GM12875 (cell line): Measurements from ENCODE around the gene MIB1.
A peak's percentile ranks its signal among the peaks of the same experiment; 100 is the strongest.
"Not testable (repeated sequence)": the region's sequence is repeated elsewhere in the genome, so short reads cannot be mapped to it uniquely, and the experiment has no call there.

Source experiments
- H3K4me3 ChIP-seq: one replicate; pipeline ENCODE4 v1.5.1; 2011; ENCODE audit warnings: low read depth, low read length, control low read depth
- CTCF ChIP-seq: IDR thresholded peaks from 2 replicates; pipeline ENCODE4 v1.5.1; 2011; ENCODE audit warnings: low read depth, mild to moderate bottlenecking, control low read depth, inconsistent platforms, low read length, moderate library complexity, borderline replicate concordance; ENCODE audit not compliant: insufficient read depth

The MIB1 gene

DNA sequence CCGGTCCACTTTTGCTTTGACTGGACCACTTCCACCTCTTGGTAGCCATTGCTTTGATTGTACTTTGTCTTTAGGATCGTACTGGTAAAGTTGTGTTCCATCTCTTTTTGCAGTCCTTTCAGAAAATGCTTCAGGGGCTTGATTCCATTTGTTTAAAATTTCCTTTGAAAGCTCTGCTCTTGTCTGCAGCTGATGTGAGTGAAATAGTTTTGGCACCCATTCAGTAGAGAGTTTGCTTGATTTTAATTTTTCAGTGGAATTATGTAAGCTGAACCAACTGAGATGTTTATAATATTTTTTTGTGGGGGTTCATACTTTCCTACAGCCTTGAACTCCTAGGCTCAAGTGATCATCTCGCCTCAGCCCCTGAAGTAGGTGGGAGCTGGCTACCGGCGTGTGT lies 7.6 kb upstream of the MIB1 start:
- no peak for TF ChIP-seq CTCF
- H3K4me3 ChIP-seq = no peak overlapping the region

GRCh38 chr18:21735452-21736015 lies 5.1 kb upstream of the MIB1 start:
- no peak overlapping the region for H3K4me3 ChIP-seq
- TF ChIP-seq CTCF = no peak

DNA sequence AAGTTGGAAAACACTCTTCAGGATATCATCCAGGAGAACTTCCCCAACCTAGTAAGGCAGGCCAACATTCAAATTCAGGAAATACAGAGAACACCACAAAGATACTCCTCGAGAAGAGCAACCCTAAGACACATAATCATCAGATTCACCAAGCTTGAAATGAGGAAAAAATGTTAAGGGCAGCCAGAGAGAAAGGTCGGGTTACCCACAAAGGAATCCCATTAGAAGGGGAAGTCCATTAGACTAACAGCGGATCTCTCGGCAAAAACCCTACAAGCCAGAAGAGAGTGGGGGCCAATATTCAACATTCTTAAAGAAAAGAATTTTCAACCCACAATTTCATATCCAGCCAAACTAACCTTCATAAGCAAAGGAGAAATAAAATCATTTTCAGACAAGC lies 3.7 kb upstream of the MIB1 start:
- H3K4me3 ChIP-seq = not testable (repeated sequence)

GRCh38 chr18:21739604-21740537 lies 721 bp upstream of the MIB1 start:
- TF ChIP-seq CTCF = no peak
- peak overlapping the region; percentile 13 for H3K4me3 ChIP-seq

DNA sequence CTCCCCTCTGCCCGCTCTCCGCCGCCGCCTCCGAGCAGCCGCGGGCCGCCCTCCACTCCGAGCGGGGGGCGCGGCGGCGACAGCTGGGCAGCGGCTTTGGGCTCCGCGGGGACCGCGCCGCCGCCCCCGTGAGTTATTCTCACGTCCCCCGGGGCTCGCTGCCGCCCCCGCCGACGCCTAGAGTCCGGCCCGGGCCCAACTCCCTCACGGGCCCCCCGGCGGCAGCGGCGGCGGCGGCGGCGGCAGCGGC lies 645 bp downstream of the MIB1 start:
- peak overlapping the region; percentile 74 for H3K4me3 ChIP-seq
- no peak for TF ChIP-seq CTCF

- no peak for TF ChIP-seq CTCF
These were observed 1.1 kb downstream of the MIB1 start for GRCh38 chr18:21741562-21742314.

GRCh38 chr18:21742315-21742687 lies 1.7 kb downstream of the MIB1 start:
- no peak for TF ChIP-seq CTCF
- no peak overlapping the region for H3K4me3 ChIP-seq

More at GRCh38 chr18:21741562-21742314, 1.1 kb downstream of the MIB1 start:
- H3K4me3 ChIP-seq = peak overlapping the region; percentile 74
